Stimulated activated CD4-positive, alpha-beta T cell treated with anti-CD3 and anti-CD28 coated beads, Interleukin-1b, Interleukin-23, amount 100 ng/mL, for 48 hours (primary cell): ENCODE data around the gene HSD17B11.
A peak's percentile ranks its signal among the peaks of the same experiment; 100 is the strongest.
"Not testable (repeated sequence)": the region's sequence is repeated elsewhere in the genome, so short reads cannot be mapped to it uniquely, and the experiment has no call there.

Experiments used
- DNase-seq: peaks from one replicate; pipeline ENCODE4 v3.0.0-alpha.2; 2020

HSD17B11 gene, protein sequence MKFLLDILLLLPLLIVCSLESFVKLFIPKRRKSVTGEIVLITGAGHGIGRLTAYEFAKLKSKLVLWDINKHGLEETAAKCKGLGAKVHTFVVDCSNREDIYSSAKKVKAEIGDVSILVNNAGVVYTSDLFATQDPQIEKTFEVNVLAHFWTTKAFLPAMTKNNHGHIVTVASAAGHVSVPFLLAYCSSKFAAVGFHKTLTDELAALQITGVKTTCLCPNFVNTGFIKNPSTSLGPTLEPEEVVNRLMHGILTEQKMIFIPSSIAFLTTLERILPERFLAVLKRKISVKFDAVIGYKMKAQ

DNA sequence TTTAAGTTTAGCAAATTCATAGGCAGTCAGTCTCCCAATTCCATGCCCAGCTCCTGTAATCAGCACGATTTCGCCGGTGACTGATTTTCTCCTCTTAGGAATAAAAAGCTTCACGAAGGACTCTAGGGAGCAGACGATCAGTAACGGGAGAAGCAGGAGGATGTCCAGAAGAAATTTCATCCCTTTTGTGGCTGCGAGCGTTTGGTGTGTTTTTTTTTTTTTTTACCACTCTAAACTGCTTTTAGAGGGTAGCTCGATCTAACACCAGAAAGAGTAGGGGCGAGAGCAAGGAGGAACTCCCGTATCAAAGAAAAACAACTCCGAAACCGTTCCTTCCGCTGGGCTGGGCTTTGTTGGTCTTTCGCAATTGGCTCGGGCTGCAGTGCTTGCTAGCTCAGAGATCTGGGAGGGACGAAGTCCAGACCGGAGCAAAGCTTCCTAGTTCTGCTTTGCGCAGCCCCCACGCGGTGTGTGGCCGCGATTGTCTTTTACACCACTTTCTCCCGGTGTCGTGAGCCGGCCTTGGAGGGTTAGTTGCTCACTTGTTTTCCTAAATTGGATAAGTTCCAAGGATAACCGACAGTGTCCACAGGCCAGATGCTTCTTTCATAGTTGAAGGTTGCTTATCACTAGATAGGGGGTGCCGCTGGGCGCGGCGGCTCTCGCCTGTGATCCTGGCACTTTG is at the start of gene HSD17B11:
Gene HSD17B11, minus strand, starts transcription at position 298 of the 685 bp plus-strand sequence. Its CDS starts 118 bp downstream, at position 180.
- peak; percentile 74 for DNase-seq

- DNase-seq = no peak
Observed at GRCh38 chr4:87433342-87433741, 42.4 kb upstream of the HSD17B11 start.

GRCh38 chr4:87430038-87430437 is 39.0 kb upstream of the HSD17B11 start:
- DNase-seq = no peak

DNA sequence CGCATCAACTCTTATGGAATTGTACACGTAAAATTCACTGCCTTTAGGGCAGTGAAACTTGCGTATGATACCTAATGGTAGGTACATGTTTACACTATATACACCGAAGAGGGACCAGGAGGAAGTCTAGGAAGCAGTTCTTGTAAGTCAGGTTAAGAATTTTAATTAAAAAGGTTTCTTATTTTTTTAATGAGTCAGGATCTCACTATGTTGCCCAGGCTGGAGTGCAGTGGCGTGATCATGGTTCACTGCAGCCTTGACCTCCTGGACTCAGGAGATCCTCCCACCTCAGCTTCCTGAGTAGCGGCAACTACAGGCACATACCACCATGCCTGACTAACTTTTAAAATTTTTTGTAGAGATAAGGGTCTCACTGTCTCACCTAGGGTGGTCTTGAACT is 38.0 kb upstream of the HSD17B11 start:
- no peak for DNase-seq

DNA sequence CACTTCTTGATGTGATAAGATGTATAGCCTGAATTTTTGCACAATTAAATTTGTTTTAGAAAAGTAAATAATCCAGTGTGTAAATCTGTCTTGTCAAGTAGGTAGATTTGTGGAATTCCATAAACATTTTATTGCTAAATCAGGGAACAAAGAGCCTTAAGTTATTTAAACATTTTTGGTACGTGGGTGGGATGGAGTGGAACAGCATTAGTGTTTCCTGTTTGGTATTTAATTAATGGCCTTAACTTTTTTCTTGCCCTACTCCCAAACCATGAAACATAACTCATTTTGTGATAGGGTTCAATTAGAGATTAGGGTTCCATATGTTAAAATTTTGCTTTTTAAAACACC is 36.5 kb upstream of the HSD17B11 start:
- DNase-seq = no peak

DNA sequence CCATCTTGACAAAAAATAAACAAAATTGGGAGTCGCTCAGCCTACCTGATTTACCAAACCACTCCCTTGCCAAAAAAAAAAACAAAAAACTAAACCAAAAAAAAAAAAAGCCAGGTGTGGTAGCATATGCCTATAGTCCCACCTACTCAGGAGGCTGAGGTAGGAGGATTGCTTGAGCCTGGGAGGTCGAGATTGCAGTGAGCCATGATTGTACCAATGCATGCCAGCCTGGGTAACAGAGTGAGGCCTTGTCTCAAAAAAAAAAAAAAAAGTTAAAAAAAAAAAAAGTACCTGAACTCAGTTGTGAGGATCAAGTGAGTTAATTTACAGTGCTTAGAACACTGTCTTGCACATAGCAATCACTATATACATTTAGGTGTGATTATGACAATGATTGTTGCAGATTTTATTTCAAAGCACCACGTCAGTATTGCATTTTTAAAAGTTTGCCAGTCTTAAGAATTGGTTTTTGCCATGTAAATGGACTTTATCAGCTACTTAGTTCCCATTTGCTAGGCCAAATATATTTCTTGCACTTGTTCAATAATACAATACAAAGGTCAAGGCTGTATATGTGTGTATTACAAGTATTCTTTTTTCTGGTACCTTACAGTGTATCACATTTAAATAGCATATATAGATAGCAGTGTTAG is 36.0 kb upstream of the HSD17B11 start:
- no peak for DNase-seq

DNA sequence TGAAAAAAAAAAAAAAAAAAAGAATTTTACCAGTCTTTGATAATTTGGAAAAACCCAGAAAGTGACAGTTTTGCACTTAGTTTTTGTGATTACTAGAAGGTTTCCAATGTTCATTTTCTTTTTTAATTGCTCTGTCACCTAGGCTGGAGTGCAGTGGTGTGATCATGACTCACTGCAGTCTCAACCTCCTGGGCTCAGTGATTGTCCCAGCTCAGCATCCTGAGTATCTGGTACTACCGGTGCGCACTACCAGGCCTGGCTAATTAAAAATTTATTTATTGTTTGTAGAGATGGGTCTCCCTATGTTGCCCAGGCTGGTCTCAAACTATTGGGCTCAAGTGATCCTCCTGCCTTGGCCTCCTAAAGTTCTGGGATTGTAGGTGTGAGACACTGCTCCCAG is 34.7 kb upstream of the HSD17B11 start:
- peak; percentile 13 for DNase-seq

- DNase-seq = not testable (repeated sequence)
Observed at GRCh38 chr4:87424099-87424543, 33.1 kb upstream of the HSD17B11 start.

- no peak for DNase-seq
Observed at GRCh38 chr4:87423317-87424098, 32.5 kb upstream of the HSD17B11 start.

GRCh38 chr4:87422104-87423052 is 31.4 kb upstream of the HSD17B11 start, which contains the start of gene NUDT9:
TSS of gene NUDT9 (plus strand) at chr4:87422573. CDS start at chr4:87422906, 333 bp downstream.
- DNase-seq = peak; percentile 84

- no peak for DNase-seq
Observed at GRCh38 chr4:87420276-87420830, 29.4 kb upstream of the HSD17B11 start.

- DNase-seq = no peak
Observed at GRCh38 chr4:87419578-87420249, 28.7 kb upstream of the HSD17B11 start.

- DNase-seq = not testable (repeated sequence)
Observed at GRCh38 chr4:87418410-87418809, 27.4 kb upstream of the HSD17B11 start.

DNA sequence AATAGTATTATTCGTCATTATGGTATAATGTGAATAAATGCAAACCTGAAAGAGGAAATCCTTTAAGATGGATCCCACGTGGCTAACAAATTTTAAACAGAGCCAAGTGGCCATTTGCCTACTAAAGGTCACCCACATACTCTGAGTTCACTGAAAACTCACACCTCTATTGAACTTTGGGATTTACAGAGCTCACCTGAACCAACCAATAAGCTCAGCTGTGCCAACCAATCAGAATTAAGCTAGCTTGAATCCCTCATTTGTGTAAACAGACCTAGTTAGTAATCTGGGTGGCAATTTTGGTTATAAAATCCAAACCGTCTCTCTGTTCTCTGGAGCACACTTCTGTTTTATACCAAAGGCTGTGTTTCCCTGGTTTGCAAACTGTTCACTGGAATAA is 26.0 kb upstream of the HSD17B11 start:
- no peak for DNase-seq

- no peak for DNase-seq
Observed at GRCh38 chr4:87414816-87415215, 23.8 kb upstream of the HSD17B11 start.

- no peak for DNase-seq
Observed at GRCh38 chr4:87410679-87411078, 19.7 kb upstream of the HSD17B11 start.

- no peak for DNase-seq
Observed at GRCh38 chr4:87410157-87410556, 19.2 kb upstream of the HSD17B11 start.

- no peak for DNase-seq
Observed at GRCh38 chr4:87409420-87409939, 18.5 kb upstream of the HSD17B11 start.

- not testable (repeated sequence) for DNase-seq
Observed at GRCh38 chr4:87406902-87407301, 15.9 kb upstream of the HSD17B11 start.

DNA sequence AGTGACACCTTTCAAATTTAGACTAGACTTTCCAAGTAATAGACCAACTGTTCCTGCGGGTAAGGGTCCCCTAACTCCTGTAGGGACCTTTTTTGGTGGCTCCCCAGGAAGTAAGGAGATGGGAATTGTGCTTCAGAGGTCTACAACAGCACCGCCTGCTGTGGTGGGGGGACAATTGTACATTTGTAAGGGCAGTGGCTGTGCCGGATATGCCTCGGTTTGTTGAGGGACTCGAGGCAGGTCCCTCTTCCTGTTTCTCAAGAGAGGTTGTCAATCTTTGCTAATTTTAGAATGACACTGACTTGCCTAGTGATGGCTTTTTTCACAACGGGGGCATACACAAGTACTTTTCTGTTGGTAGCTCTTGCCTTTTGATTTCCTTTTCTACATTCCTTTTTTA is 15.5 kb upstream of the HSD17B11 start:
- DNase-seq = no peak
